GM12801 (cell line): ENCODE measurements around the gene ZNF609.

ENCODE experiments used
- TF ChIP-seq, protein P1 (sequence below): IDR thresholded peaks from one replicate; pipeline ENCODE4 v1.5.1; 2011; ENCODE audit warnings: control low read depth; ENCODE audit not compliant: insufficient read length; ENCODE audit errors: extremely low read depth

The ZNF609 gene

GRCh38 chr15:64717735-64718495 is 257.5 kb downstream of the ZNF609 start:
- TF ChIP-seq, protein P1, sequence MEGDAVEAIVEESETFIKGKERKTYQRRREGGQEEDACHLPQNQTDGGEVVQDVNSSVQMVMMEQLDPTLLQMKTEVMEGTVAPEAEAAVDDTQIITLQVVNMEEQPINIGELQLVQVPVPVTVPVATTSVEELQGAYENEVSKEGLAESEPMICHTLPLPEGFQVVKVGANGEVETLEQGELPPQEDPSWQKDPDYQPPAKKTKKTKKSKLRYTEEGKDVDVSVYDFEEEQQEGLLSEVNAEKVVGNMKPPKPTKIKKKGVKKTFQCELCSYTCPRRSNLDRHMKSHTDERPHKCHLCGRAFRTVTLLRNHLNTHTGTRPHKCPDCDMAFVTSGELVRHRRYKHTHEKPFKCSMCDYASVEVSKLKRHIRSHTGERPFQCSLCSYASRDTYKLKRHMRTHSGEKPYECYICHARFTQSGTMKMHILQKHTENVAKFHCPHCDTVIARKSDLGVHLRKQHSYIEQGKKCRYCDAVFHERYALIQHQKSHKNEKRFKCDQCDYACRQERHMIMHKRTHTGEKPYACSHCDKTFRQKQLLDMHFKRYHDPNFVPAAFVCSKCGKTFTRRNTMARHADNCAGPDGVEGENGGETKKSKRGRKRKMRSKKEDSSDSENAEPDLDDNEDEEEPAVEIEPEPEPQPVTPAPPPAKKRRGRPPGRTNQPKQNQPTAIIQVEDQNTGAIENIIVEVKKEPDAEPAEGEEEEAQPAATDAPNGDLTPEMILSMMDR: no peak

DNA sequence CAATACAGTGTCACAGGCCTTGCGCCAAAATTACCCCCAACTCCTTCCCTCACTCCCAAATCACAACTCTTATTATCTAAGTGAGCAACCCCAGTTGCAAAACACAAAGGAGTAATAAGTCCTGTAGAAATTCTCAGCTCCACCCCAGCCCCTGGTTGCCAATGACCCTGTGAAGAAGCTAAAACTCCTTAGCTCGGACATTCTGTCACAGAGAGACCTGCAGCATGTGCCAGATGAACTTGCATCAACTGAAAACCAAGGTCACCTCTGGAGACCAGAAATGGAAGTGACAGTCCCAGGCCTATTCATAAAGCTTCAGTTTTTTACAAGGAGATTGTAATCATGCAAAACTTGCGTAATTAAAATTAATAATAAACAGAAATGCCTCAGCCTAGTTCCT is 259.8 kb downstream of the ZNF609 start:
- TF ChIP-seq, protein P1: no peak

DNA sequence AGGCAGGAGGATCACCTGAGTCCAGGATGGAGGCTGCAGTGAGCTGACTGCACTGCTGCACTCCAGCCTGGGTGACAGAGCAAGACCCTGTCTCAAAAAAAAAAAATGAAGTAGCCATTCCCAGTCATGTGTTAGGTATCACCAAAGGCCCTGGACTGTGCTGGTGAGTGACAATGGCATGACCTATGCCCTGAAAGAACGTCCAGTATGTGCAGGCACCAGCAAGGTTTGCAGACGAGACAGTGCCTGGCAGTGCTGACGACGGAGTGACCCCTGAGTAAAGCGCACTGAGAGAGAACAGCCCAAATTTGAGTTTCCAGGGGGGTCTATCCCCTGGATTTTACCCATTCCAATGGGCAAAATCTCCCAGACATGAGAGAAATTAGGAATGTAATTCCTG is 269.8 kb downstream of the ZNF609 start:
- TF ChIP-seq, protein P1: no peak

DNA sequence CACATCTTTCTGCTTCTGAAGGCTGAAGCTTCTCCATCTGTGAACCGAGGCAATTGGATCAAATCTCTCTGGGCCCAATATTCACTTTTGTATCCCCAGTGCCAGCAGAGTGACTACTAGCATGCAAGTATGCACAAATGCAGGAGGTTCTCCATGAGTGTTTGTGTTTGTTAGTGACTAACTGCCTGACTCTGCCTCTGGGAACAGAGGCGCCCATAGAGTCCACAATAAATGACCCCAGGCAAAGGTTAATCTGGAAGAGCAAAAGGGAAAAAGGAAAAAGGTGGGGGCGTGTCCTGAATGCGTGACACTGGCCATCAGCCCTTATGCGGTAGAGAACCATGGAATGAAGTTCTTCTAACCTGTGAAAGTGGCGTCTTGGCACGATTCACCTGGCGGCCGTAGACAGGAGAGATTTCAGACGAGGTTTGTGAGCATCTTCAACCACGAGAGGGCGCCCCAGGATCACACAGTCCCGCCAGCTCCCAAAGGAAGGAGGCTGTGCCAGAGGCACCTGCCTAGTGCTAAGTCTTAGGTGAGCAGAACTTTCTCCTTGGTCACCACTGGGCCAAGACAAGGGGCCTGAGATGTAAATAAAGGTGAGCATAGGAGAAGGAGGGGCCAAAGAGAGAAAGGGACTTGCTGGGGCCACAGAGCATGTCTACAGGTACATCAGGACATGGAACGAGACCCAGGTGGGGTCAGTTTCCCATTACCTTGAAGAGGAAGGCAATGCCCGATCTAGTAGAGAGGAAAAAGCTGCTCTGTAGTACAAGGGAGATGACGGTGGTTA is 270.8 kb downstream of the ZNF609 start:
- TF ChIP-seq, protein P1: peak; percentile 13

DNA sequence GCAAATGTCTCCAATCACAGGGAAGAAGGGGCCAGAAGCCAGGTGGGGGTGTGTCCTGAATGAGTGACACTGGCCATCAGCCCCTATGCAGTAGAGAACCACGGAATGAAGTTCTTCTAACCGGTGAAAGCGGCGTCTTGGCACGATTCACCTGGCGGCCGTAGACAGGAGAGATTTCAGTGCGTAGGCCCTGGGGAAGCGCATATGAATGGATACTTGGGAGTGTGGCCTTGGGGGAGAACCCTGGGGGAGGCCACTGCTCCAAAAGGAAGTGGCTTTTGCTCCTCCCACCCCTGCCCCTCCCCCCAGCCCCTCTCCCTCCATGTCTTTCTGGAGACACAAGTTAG is 271.4 kb downstream of the ZNF609 start:
- TF ChIP-seq, protein P1: no peak

- TF ChIP-seq, protein P1: no peak
Observed at GRCh38 chr15:64732156-64732860, 271.9 kb downstream of the ZNF609 start.
